ENCODE measurements around the gene TEKT2.

Gene TEKT2

GRCh38 chr1:36107394-36107793 is 23.5 kb downstream of the TEKT2 start:
- DNase-seq: no peak

- DNase-seq: peak; percentile 87
Measured at GRCh38 chr1:36108314-36108713, 24.4 kb downstream of the TEKT2 start.

GRCh38 chr1:36109041-36109679 is 25.3 kb downstream of the TEKT2 start:
- peak; percentile 88 for DNase-seq

- DNase-seq: no peak
Measured at GRCh38 chr1:36111151-36111550, 27.3 kb downstream of the TEKT2 start.

- no peak for DNase-seq
Measured at GRCh38 chr1:36112823-36113222, 28.9 kb downstream of the TEKT2 start.

GRCh38 chr1:36114371-36114770 is 30.5 kb downstream of the TEKT2 start:
- DNase-seq: no peak

- DNase-seq: peak; percentile 91
Measured at GRCh38 chr1:36115200-36115669, 31.3 kb downstream of the TEKT2 start.

- DNase-seq: peak; percentile 66
Measured at GRCh38 chr1:36115931-36116330, 32.0 kb downstream of the TEKT2 start.

- DNase-seq: no peak
Measured at GRCh38 chr1:36116901-36117300, 33.0 kb downstream of the TEKT2 start.

- no peak for DNase-seq
Measured at GRCh38 chr1:36118447-36119204, 34.7 kb downstream of the TEKT2 start.

- DNase-seq: peak; percentile 63
Measured at GRCh38 chr1:36119456-36119855, 35.6 kb downstream of the TEKT2 start.

- no peak for DNase-seq
Measured at GRCh38 chr1:36122062-36123030, 38.5 kb downstream of the TEKT2 start.

GRCh38 chr1:36123356-36123755 is 39.5 kb downstream of the TEKT2 start:
- peak; percentile 39 for DNase-seq

- DNase-seq: no peak
Measured at GRCh38 chr1:36124404-36125128, 40.7 kb downstream of the TEKT2 start.

GRCh38 chr1:36125129-36125991 is 41.5 kb downstream of the TEKT2 start, which contains the start of gene COL8A2:
COL8A2 (minus strand) TSS chr1:36125222; CDS start chr1:36100242, 24,980 bp downstream.
- DNase-seq: no peak

GRCh38 chr1:36126005-36126716 is 42.3 kb downstream of the TEKT2 start:
- no peak for DNase-seq

- DNase-seq: no peak
Measured at GRCh38 chr1:36126797-36127500, 43.1 kb downstream of the TEKT2 start.

- DNase-seq: peak; percentile 44
Measured at GRCh38 chr1:36128126-36128904, 44.4 kb downstream of the TEKT2 start.

- DNase-seq: no peak
Measured at GRCh38 chr1:36128905-36129206, 45.0 kb downstream of the TEKT2 start.

All from fibroblast of skin of back (primary cell).